Measurements from ENCODE around the gene CLCA1.

DNA sequence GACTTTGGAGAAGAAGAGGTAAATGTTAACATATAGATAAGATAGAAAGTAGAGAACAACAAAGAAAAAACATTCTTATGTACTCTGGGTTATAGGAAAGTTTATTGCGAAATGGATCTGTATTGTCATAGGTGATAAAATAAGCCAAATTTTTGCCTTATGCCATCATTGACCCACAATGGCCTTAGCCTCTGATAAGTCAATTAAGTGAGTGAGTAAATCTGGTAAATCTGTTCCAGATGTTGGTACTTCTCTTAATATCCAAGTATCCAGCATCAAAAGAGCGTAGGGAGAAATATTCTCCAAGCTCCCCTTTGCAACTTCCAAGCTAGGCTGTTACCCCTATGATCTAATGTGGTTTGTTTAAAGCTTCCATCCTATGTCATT lies 39.8 kb downstream of the CLCA1 start:
- TF ChIP-seq, protein P1, sequence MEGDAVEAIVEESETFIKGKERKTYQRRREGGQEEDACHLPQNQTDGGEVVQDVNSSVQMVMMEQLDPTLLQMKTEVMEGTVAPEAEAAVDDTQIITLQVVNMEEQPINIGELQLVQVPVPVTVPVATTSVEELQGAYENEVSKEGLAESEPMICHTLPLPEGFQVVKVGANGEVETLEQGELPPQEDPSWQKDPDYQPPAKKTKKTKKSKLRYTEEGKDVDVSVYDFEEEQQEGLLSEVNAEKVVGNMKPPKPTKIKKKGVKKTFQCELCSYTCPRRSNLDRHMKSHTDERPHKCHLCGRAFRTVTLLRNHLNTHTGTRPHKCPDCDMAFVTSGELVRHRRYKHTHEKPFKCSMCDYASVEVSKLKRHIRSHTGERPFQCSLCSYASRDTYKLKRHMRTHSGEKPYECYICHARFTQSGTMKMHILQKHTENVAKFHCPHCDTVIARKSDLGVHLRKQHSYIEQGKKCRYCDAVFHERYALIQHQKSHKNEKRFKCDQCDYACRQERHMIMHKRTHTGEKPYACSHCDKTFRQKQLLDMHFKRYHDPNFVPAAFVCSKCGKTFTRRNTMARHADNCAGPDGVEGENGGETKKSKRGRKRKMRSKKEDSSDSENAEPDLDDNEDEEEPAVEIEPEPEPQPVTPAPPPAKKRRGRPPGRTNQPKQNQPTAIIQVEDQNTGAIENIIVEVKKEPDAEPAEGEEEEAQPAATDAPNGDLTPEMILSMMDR (IDR thresholded peaks at IDR 0.05 in 2 of 3, conservative IDR thresholded peaks at IDR 0.05 in 1 of 3; ENCODE audit: control insufficient read depth in 2 of 3, extremely low read depth in 1 of 3, insufficient read depth in 1 of 3, low read depth in 3 of 3, low read length in 3 of 3), result no peak
- no peak for TF ChIP-seq TAF1 (IDR thresholded peaks at IDR 0.05; ENCODE audit: borderline replicate concordance, low read depth, low read length)
- no peak for TF ChIP-seq PBX3 (IDR thresholded peaks at IDR 0.05; ENCODE audit: insufficient replicate concordance, low read depth, low read length)
- TF ChIP-seq EZH2 (IDR thresholded peaks at IDR 0.05; ENCODE audit: borderline replicate concordance, control insufficient read depth, low read depth, low read length), result no peak
- no peak for TF ChIP-seq POLR2A (IDR thresholded peaks at IDR 0.05; ENCODE audit: low read depth, low read length)

All from GM12878 (cell line).